ENCODE measurements around the gene PLA2G4C.

DNA sequence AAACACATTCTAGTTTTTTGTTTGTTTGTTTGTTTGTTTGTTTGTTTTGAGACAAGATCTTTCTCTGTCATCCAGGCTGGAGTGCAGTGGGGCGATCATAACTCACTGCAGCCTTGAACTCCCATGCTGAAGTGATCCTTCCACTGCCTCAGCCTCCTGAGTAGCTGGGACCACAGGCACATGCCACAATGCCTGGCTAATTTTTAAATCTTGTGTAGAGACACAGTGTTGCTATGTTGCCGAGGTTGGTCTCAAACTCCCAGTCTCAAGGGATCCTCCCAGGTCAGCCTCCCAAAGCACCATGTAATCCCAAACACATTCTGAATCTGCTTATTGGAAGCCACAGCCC lies 15.8 kb downstream of the PLA2G4C start:
- TF ChIP-seq, protein P1, sequence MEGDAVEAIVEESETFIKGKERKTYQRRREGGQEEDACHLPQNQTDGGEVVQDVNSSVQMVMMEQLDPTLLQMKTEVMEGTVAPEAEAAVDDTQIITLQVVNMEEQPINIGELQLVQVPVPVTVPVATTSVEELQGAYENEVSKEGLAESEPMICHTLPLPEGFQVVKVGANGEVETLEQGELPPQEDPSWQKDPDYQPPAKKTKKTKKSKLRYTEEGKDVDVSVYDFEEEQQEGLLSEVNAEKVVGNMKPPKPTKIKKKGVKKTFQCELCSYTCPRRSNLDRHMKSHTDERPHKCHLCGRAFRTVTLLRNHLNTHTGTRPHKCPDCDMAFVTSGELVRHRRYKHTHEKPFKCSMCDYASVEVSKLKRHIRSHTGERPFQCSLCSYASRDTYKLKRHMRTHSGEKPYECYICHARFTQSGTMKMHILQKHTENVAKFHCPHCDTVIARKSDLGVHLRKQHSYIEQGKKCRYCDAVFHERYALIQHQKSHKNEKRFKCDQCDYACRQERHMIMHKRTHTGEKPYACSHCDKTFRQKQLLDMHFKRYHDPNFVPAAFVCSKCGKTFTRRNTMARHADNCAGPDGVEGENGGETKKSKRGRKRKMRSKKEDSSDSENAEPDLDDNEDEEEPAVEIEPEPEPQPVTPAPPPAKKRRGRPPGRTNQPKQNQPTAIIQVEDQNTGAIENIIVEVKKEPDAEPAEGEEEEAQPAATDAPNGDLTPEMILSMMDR (conservative IDR thresholded peaks at IDR 0.05; ENCODE audit: low read depth in 2 of 2): no peak
- TF ChIP-seq EZH2phosphoT487 (IDR thresholded peaks at IDR 0.05; ENCODE audit: unreplicated experiment): no peak
- no peak for TF ChIP-seq EZH2 (IDR thresholded peaks at IDR 0.05; ENCODE audit: low read depth, unreplicated experiment)
- TF ChIP-seq ZNF114 (CRISPR knock-in tag; IDR thresholded peaks at IDR 0.05): no peak
- TF ChIP-seq, protein P2, sequence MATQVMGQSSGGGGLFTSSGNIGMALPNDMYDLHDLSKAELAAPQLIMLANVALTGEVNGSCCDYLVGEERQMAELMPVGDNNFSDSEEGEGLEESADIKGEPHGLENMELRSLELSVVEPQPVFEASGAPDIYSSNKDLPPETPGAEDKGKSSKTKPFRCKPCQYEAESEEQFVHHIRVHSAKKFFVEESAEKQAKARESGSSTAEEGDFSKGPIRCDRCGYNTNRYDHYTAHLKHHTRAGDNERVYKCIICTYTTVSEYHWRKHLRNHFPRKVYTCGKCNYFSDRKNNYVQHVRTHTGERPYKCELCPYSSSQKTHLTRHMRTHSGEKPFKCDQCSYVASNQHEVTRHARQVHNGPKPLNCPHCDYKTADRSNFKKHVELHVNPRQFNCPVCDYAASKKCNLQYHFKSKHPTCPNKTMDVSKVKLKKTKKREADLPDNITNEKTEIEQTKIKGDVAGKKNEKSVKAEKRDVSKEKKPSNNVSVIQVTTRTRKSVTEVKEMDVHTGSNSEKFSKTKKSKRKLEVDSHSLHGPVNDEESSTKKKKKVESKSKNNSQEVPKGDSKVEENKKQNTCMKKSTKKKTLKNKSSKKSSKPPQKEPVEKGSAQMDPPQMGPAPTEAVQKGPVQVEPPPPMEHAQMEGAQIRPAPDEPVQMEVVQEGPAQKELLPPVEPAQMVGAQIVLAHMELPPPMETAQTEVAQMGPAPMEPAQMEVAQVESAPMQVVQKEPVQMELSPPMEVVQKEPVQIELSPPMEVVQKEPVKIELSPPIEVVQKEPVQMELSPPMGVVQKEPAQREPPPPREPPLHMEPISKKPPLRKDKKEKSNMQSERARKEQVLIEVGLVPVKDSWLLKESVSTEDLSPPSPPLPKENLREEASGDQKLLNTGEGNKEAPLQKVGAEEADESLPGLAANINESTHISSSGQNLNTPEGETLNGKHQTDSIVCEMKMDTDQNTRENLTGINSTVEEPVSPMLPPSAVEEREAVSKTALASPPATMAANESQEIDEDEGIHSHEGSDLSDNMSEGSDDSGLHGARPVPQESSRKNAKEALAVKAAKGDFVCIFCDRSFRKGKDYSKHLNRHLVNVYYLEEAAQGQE (IDR thresholded peaks at IDR 0.05; ENCODE audit: unreplicated experiment): no peak
- no peak for TF ChIP-seq JUNB (IDR thresholded peaks at IDR 0.05; ENCODE audit: unreplicated experiment)
- no peak for TF ChIP-seq POLR2AphosphoS5 (IDR thresholded peaks at IDR 0.05; ENCODE audit: low read depth)
- no peak for TF ChIP-seq ZNF331 (CRISPR knock-in tag; IDR thresholded peaks at IDR 0.05; ENCODE audit: low read depth)
- TF ChIP-seq CREB1 (CRISPR knock-in tag; IDR thresholded peaks at IDR 0.05; ENCODE audit: low read depth): no peak
- TF ChIP-seq, protein P3, sequence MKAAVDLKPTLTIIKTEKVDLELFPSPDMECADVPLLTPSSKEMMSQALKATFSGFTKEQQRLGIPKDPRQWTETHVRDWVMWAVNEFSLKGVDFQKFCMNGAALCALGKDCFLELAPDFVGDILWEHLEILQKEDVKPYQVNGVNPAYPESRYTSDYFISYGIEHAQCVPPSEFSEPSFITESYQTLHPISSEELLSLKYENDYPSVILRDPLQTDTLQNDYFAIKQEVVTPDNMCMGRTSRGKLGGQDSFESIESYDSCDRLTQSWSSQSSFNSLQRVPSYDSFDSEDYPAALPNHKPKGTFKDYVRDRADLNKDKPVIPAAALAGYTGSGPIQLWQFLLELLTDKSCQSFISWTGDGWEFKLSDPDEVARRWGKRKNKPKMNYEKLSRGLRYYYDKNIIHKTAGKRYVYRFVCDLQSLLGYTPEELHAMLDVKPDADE (IDR thresholded peaks at IDR 0.05): no peak
- no peak for TF ChIP-seq NANOG (IDR thresholded peaks at IDR 0.05; ENCODE audit: borderline replicate concordance)

Data from GM23338 (cell line).